Measurements from ENCODE around the gene KCNAB1.
"Not testable (repeated sequence)": the region's sequence is repeated elsewhere in the genome, so short reads cannot be mapped to it uniquely, and the experiment has no call there.

- not testable (repeated sequence) for TF ChIP-seq CTCF (conservative IDR thresholded peaks at IDR 0.05 in 1 of 2, IDR thresholded peaks at IDR 0.05 in 1 of 2; ENCODE audit: extremely low read depth in 1 of 2, insufficient read depth in 1 of 2, low read depth in 1 of 2, low read length in 2 of 2); EZH2 (IDR thresholded peaks at IDR 0.05; ENCODE audit: borderline replicate concordance, low read length)
These were observed 21.0 kb upstream of the KCNAB1 start for GRCh38 chr3:156099348-156099747.
